ENCODE measurements around the gene PTRH2.
"Not testable (repeated sequence)": the region's sequence is repeated elsewhere in the genome, so short reads cannot be mapped to it uniquely, and the experiment has no call there.

PTRH2 gene

GRCh38 chr17:59671386-59671785, 35.8 kb downstream of the PTRH2 start:
- no peak for TF ChIP-seq CTCF (IDR thresholded peaks at IDR 0.05; ENCODE audit: control extremely low read depth, extremely low read depth, low read depth, missing control alignments)
- POLR2A ChIA-PET, result no interaction called here
- CTCF ChIA-PET, result interaction anchor here (1.0 to 3.5 kb wide), 6 partner anchors 8 to 29 kb away, joined by 3 to 17 read pairs (median 4); no protein-coding TSS in a partner anchor
- no peak for DNase-seq (ENCODE audit: extremely low spot score)

DNA sequence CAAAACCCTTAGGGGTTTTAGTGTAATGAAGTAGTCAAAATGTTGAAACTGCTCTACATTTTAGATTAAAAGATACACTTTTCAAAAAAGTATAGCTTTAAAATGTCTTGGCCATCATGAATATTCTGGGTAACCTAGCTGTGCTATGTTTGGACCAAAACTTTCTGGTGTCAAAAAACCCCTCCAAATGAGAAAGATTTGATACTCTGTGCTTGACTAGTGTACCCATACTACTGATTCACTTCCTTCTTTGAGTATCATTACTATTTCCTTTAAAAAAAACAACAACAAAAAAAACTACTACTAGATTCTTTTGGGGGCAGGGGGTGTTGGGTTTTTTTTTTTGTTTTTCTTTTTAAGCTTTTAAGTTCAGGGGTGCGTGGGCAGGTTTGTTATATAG, 37.3 kb downstream of the PTRH2 start:
- ChIA-PET CTCF (interaction anchor here (1.0 to 3.5 kb wide), 8 partner anchors 9 to 48 kb away, joined by 3 to 17 read pairs (median 4); no protein-coding TSS in a partner anchor), POLR2A (interaction anchor here (0.6 kb wide), 1 partner anchor 53 kb away, joined by 4 read pairs; no protein-coding TSS in a partner anchor)
- DNase-seq (ENCODE audit: extremely low spot score), result peak; percentile 21
- TF ChIP-seq CTCF (IDR thresholded peaks at IDR 0.05; ENCODE audit: control extremely low read depth, extremely low read depth, low read depth, missing control alignments), result no peak

GRCh38 chr17:59669411-59669810, 37.8 kb downstream of the PTRH2 start:
- ChIA-PET CTCF (interaction anchor here (0.9 to 3.5 kb wide), 8 partner anchors 11 to 367 kb away, joined by 3 to 17 read pairs (median 4); no protein-coding TSS in a partner anchor), POLR2A (no interaction called here)
- TF ChIP-seq CTCF (IDR thresholded peaks at IDR 0.05; ENCODE audit: control extremely low read depth, extremely low read depth, low read depth, missing control alignments), result no peak
- peak; percentile 15 for DNase-seq (ENCODE audit: extremely low spot score)

GRCh38 chr17:59668816-59669215, 38.4 kb downstream of the PTRH2 start:
- POLR2A ChIA-PET, result no interaction called here
- no peak for TF ChIP-seq CTCF (IDR thresholded peaks at IDR 0.05; ENCODE audit: control extremely low read depth, extremely low read depth, low read depth, missing control alignments)
- no peak for DNase-seq (ENCODE audit: extremely low spot score)
- CTCF ChIA-PET, result interaction anchor here (0.9 to 3.5 kb wide), 6 partner anchors 14 to 368 kb away, joined by 3 to 17 read pairs (median 4); no protein-coding TSS in a partner anchor

GRCh38 chr17:59666235-59666634, 41.0 kb downstream of the PTRH2 start:
- no peak for DNase-seq (ENCODE audit: extremely low spot score)
- CTCF ChIA-PET, result interaction anchor here (1.2 kb wide), 1 partner anchor 23 kb away, joined by 3 read pairs; no protein-coding TSS in a partner anchor
- POLR2A ChIA-PET, result no interaction called here
- TF ChIP-seq CTCF (IDR thresholded peaks at IDR 0.05; ENCODE audit: control extremely low read depth, extremely low read depth, low read depth, missing control alignments), result no peak

- POLR2A ChIA-PET, result interaction anchor here (0.6 to 0.7 kb wide), 2 partner anchors 23 to 38 kb away, joined by 3 to 4 read pairs; no protein-coding TSS in a partner anchor
- CTCF ChIA-PET, result interaction anchor here (1.0 to 1.4 kb wide), 2 partner anchors 22 to 43 kb away, joined by 3 read pairs; no protein-coding TSS in a partner anchor
- not testable (repeated sequence) for DNase-seq (ENCODE audit: extremely low spot score)
These were observed 50.6 kb downstream of the PTRH2 start for GRCh38 chr17:59656624-59657023.

DNA sequence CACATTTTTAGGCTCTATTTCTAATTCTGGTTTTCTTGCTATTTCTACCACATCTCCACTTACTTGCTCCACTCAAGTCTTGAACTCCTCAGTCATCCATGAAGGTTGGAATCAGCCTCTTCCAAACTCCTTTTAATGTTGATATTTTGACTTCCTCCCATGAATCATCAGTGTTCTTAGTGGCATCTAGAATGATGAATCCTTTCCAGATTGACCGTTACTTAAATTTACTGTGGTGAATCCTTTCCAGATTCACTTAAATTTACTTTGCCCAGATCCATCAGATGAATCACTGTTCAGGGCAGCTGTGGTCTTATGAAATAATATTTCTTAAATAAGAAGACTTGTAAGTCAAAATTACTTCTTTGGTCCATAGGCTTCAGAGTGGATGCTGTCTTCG, 55.1 kb downstream of the PTRH2 start:
- no peak for DNase-seq (ENCODE audit: extremely low spot score)
- TF ChIP-seq CTCF (IDR thresholded peaks at IDR 0.05; ENCODE audit: control extremely low read depth, extremely low read depth, low read depth, missing control alignments), result no peak
- ChIA-PET POLR2A (no interaction called here), CTCF (interaction anchor here (1.3 to 1.9 kb wide), 2 partner anchors 10 to 17 kb away, joined by 3 to 4 read pairs; no protein-coding TSS in a partner anchor)
